Measurements from ENCODE around the gene SLC49A4.

SLC49A4 gene

DNA sequence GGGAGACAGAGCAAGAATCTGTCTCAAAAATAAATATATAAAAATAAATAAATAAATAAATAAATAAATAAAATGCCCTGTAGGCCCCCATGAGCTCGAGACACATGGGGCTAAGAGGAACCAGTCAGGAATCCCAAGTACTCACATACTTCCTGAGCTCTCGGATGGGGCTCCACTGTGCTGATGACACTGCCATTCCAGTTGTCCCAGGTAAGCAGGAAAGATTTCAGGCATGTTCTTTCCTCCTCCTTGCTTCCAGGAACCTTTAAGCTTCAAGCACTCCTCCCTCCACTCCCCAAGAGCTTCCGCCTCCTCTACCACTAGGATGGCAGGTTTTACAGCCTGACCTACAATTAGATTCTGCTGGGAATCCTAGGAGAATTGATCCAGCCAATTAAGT lies 113.4 kb downstream of the SLC49A4 start:
- DNase-seq (ENCODE audit: low read depth in 2 of 2), result no peak

DNA sequence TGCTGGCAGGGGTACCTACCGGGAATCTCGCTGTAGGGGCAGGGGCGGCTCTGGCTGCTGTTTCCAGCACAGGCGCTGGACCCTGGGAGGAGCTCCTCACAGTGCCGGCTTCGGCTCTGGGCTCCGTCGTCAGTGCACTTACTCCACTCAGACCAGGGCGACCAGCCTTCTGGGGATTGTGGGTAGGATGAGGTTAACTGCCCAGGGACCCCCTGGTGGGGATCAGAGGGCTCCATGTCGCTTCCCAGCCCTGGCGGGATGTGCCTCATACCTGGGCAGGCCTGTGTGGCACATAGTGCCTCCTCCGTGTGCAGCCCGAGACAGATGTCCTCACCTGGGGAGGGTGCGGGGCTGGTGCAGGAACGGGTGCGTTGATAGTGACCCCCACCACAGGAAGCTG lies 117.0 kb downstream of the SLC49A4 start:
- DNase-seq (ENCODE audit: low read depth in 2 of 2), result no peak

DNA sequence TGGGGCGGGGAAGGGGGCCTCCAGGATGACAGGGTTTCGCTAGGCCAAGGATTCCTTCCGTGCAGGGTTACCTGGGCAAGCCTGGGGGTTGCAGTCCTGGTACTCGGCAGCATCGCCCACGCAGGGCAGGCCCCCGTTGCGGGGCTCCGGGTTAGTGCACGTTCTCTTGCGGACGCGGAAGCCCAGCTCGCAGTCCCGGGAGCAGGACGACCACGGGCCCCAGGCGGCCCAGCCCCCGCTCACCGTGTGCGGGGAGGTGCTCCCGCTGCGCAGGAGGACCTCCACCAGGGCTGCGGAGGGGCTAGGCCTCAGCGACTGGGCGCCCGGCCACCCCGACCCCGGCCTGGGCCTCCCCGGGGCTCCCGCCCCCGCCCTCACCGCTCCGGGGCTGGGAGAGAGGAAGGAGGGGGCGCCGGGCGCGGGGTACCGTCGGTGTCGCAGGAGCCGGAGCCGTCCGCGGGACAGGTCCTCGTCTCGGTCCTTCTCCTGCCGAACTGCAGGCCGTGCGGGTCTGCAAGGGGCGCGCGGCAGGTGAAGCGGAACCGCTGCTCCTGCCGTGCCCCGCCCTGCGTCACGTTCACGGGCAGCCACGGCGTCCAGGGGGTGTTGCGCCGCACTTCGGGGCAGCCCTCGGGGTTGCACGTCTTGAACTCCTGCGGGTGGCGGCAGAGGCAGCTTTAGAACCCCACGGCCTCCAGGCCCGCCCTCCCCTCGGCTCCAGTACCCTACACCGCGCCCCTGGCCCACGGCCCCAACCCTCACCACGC lies 118.1 kb downstream of the SLC49A4 start:
- DNase-seq (ENCODE audit: low read depth in 2 of 2), result no peak

DNA sequence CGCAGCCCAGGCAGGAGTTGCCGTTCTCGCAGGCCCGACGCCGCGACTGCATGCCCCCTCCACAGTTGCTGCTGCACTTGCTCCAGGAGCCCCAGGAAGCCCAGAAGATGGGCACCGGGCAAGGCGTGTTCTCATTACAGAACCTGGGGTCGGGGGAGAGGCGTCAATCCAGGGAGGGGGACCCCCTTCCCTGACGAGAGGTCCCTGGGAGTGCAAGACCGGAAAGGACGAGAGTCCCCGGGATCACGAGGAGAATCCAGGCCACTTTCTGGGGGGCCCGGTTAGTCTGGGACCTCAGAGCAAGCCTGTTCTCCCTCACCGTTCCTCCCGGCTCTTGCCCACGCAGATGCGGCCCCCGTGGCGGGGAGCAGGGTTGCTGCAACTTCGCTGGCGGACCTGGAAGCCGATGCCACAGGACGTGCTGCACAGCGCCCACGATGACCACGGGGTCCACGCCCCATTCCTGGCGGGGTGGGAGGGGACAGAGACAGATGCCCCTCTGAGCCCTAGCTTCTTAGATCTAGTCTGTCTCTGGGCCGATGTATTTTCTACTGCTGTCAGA lies 118.8 kb downstream of the SLC49A4 start:
- DNase-seq (ENCODE audit: low read depth in 2 of 2), result no peak

DNA sequence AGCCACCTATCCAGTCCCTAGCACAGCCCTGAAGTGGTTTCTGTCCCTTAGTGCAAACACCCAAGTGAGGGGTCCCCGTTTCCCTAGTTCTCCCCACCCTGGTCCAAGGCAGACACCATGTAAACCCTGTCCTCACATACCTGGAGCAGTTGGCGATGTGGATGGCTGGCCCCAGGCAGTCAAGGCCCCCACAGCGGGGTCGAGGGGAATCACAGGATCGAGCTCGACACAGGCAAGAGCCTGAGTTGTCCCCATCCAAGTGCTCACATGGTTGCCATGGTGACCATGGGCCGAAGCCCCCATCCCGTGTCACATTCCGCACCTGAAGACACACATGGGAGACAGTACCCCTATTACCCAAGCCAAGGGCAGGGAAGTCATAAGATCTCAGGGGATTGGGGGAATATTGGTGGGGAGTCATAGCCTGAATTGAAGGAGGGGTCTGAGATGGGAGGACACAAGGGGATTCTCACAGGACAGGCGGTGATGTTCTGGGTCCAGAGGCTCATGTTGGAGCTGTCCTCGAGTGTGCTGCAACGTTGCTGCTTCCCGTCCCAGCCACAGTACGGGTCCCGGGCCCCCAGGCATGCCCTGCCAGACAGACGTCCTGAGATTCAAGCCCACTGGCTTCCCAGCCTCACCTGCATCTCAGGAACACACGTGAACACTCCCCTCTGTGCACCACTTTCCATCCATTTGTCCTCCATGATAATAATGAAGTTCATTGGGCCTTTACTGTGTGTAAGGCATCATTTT lies 120.6 kb downstream of the SLC49A4 start:
- no peak for DNase-seq (ENCODE audit: low read depth in 2 of 2)

DNA sequence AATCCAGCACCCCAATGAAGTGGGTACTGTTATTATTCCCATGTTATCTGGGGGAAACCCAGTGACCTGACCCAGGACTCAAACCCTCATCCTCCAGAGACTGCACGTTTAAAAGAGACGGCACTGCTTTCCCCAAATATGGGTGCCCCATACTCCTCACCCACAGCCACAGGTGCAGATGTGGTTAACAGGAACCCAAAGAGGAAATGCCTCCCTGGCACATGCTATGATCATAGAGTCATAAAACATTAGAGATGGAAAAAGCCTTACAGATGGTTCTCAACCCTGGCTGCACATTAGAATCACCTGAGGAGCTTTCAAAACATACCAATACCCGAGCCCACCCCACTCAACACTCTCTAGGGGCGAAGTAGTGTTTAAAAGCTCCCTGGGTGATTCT lies 121.2 kb downstream of the SLC49A4 start:
- DNase-seq (ENCODE audit: low read depth in 2 of 2), result no peak

DNA sequence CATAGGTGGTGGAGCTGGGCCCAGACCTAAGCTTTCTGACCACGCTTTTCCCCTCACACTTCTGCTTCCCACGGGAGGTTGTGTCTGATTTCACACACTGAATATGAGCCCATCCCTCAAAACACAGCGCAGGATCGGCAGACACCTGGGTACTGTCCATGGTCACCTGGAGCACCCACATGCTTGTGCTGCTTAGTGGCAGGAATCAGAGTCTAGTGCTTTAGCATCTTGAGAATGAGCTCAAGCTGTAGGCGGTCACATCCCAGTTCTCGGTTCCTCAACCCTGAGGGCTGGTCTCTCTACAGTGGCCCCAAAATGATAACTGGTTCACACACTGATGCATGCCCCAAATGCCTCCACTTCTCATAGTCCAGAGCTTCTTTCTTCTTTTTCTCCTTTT lies 121.7 kb downstream of the SLC49A4 start:
- no peak for DNase-seq (ENCODE audit: low read depth in 2 of 2)

DNA sequence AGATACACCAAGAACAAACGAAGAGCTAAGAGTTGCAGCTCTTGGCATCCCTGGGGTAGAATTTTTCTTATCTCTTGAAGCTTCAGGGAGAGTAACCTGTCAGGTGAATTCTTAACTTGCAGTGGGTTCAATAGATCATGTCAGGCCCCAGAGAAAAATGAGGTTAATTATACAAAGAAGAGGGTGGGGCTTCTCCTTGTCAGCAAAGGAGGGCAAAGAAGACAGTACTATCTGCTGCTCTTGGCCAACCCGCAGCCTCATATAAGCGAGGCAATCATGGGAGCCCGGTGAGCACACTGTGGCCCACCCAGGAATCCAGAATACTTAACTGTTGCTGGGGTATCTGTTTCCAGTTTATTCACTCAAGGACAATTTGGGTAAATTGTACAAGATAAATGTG lies 122.5 kb downstream of the SLC49A4 start:
- DNase-seq (ENCODE audit: low read depth in 2 of 2), result no peak

DNA sequence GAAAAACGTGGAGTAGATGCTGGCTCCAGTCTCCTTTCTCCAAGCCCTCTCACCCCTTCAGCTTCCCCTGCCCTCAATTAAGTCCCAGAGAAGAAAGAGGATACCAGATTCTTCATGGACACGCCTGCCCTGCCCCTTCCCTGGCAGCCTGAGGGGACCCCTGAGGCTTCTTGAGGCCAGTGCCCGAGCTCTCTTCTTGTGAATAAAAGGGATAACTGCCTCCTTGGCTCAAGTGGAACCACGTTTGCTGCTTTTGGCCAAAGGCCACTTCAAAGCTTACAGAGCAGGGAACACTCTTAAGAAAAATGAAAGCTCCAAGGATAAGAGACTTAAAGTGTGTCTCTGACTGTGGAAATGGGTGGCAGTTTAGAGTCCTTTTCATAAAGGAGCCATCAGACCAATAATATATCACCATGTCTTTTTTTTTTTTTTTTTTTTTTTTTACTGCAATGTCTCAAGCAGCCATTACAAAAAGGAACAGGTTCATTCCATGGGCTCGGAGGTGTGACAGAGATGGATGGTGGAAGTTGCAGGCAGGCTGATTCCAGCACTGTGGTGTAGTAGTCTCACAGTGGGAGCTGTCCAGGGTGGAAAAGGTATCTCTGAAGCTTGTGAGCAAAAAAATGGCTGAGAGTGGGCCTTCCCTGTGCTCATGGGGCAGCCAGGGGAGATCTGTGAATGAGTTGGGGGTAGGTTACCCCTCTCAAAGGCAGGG lies 123.9 kb downstream of the SLC49A4 start:
- no peak for DNase-seq (ENCODE audit: low read depth in 2 of 2)

DNA sequence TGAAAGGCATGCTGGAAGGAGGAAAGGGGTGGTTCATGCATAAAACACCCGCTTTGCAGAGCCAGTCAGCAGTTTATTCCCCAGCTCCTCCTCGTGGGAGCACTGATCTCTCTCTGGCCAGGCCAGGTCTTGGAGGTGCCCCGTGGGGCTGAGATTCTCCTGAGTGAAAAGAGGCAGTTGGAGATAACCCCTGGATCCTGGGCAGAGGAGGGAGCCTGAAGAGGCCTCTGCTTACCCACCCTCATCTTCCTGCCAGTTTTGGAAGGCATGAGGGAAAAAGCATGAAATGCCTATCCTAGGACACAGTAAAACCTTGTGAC lies 124.4 kb downstream of the SLC49A4 start:
- no peak for DNase-seq (ENCODE audit: low read depth in 2 of 2)

DNA sequence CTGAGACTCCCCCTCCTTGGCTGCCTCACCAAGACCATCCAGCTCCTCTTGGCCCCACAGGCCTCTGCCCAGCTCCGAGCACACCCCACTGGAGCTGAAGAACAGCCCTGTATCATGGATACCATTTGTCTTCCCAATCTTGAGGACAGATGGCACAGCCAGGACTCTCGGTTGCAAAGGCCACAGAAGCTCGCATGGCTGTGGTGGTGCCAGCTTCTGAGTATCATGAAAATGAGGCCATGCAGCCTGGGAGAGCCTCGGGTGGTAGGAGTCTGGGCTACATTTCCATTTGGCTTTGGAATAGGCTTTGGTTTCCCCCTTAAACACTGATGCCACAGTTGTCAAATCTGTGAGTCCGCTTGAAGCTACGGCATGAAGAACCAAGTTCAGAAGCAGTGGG lies 126.1 kb downstream of the SLC49A4 start:
- DNase-seq (ENCODE audit: low read depth in 2 of 2), result no peak

DNA sequence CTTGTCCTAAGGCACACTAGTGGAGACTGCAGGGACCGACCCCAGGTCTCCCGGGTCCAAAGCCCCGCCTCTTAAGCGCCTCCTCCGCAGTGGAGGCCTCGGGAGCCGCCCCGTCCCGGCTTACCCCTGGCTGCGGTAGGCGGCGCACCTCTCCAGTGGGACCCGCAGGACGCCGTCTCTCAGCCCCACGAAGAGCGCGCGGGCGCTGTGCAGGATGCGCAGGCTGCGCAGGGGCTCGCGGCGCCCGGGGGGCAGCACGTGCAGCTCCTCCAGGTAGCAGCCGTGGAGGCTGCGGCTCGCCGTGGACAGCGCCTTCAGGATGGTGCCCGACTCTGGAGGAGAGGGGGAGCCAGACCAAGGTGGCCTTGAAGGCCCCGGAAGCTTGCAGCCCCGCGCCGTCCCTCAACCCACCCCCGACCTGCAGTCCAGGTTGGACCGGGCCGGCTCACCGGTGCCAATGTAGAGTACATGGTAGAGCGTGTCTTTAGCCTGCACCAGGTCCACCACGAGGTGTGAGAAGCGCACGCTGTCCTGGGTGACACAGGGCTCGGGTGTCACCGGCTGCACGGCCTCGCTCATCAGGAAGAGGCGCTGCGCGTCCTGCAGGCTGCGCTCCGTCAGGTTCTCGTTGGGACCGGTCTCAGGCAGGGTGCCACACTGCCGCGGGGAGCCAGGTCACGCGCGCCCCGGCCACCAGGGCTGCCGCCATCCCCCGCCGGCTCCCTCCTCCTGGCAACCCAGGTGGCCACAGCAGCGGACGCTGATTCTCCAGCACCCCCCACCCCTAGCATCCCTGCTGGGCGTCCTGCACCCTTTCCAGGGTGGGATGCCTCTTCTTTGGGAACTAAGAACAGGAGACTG lies 127.2 kb downstream of the SLC49A4 start:
- DNase-seq (ENCODE audit: low read depth in 2 of 2), result peak; percentile 27 to 39

DNA sequence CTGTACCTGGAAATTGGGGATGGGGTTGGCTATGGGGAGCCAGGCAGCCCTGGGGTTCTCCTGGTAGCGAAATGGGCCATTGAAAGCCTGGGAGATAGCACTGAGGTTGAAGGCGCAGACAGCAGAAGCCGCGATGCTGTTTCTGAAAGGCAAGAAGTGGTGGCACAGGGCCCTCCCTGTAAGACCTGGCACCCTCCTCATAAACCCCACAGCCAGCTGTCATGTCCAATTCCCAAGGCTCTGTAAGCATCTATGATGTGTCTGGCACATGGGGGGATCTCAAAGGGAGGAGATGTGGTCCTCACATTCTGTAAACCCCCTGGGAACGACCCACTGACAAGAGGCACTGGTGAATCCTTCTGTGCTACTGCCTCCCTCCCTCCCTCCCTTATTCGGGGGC lies 128.7 kb downstream of the SLC49A4 start:
- no peak for DNase-seq (ENCODE audit: low read depth in 2 of 2)

DNA sequence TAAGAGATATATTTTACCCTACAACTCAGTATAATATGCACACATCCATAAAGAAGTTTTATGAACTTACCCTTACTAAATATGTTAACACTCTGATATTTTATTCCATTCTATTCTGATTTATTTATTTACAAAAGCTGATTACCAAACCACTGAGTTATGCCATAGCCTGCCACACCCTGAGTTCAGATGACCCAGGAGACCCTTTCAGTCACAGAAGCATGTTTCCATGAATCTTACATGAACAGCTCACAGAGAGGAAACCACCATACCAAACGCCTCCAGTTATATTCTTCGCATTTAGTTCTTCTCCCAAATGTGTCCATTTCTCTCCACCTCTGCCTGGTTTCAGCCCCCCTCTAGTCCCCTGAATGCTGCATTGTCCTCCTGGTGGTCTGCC lies 129.2 kb downstream of the SLC49A4 start:
- no peak for DNase-seq (ENCODE audit: low read depth in 2 of 2)

DNA sequence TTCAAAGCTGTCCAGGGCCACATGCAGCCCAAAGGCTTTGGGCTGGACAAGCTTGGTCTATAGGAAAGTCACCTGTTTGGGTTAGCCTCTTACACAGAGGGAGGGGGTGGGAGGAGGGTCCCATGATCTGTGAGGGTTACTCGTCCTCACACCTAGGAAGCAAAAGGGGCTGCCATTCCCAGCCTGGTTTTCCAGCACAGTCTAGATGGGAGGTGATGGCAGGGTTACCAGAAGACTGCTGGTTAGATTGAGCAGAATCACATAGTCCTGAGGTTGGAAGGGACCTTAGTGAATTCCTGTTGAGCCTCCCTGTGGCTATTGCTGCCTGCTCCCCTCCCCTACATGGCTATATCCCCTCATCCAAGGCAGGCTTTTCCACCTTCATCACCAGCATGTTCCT lies 130.9 kb downstream of the SLC49A4 start:
- no peak for DNase-seq (ENCODE audit: low read depth in 2 of 2)

DNA sequence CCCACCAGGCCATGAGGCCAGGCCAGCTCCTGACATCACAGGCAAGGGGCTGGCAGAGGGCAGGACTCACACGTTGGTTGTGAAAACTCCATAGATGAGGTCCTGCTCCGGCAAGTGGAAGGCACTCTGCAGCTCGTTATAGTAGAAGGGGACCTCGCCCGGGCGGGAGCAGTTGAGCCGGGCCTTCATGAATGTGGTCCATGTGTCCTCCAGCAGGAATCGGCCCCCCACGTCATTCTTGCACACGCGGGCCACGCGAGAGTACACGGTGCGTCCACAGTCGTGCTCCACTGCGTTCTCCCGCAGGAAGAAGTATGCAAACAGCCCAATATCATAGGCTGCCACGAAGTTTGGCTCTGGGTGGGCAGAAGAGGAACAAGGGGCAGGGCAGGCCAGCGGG lies 131.5 kb downstream of the SLC49A4 start:
- no peak for DNase-seq (ENCODE audit: low read depth in 2 of 2)

DNA sequence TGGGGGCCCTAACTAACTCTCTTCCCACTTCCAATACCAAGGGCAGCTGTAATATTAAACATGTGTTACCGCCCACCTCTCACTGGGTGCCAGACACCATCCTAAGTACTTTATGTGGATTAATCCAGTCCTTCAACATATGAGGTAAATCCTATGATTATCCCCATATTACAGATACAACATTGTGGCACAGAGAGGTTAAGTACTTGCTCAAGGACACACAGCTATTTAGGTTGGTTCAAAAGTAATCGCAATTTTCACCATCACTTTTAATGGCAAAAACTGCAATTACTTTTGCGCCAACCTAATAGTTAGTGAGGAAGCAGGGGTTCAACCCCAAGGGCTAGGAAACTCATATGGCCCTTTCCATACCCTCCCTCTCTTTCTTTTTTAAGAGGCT lies 131.9 kb downstream of the SLC49A4 start:
- no peak for DNase-seq (ENCODE audit: low read depth in 2 of 2)

DNA sequence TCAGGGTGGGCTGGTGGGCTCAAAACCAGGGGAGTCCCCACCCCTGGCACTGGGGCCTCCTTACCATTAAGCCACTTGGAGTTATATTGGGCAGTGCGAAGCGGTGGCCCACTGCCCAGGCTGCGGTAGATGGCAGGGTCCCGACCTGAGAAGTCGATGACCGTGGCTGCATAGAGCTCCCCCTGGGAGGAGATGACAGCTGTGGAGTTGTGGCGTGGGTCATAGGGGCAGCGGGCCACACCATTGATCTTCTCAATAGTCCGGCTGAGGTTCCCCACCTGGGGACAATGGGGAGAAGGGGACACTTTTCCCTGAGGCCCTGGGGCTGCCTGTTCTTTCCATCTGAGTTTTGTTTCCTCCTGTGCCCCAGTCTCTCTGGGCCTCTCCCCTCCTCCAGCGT lies 132.9 kb downstream of the SLC49A4 start:
- no peak for DNase-seq (ENCODE audit: low read depth in 2 of 2)

DNA sequence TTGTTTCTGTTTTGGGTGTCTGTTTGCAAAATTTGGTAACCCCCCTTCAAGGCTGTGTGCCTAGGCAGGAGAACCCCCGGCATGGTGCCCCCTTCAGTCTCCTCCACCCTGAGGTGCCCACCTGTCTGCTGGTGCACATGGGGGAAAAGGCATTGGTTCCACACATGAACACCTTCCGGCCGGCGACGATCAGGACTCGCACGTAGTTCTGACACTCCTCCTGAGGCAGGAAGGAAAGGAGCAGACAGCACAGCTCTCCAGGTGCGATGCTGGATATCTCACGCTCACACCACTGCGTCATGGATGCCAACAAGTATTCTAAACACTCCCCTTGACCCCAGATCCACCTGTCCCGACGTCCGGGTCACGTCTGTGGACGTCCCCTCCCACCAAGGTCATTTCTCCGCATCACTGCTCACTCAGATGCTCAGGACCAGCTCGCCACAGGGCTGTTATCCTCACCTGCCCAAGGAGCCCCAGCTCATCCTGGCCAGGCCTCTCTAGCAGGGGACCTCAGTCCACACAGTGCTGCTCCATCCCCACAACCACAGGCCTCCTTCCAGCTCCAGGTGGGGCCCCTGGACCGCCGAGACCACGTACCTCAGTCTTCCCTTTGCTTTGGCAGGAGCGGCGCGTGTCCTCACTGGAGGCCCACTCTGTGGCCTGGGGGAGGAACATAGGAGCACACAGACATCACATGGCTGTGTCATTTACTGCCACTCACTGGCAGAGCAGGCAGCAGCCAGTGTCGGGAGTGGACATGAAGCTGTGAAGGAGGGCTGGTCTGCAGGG lies 133.7 kb downstream of the SLC49A4 start:
- no peak for DNase-seq (ENCODE audit: low read depth in 2 of 2)

DNA sequence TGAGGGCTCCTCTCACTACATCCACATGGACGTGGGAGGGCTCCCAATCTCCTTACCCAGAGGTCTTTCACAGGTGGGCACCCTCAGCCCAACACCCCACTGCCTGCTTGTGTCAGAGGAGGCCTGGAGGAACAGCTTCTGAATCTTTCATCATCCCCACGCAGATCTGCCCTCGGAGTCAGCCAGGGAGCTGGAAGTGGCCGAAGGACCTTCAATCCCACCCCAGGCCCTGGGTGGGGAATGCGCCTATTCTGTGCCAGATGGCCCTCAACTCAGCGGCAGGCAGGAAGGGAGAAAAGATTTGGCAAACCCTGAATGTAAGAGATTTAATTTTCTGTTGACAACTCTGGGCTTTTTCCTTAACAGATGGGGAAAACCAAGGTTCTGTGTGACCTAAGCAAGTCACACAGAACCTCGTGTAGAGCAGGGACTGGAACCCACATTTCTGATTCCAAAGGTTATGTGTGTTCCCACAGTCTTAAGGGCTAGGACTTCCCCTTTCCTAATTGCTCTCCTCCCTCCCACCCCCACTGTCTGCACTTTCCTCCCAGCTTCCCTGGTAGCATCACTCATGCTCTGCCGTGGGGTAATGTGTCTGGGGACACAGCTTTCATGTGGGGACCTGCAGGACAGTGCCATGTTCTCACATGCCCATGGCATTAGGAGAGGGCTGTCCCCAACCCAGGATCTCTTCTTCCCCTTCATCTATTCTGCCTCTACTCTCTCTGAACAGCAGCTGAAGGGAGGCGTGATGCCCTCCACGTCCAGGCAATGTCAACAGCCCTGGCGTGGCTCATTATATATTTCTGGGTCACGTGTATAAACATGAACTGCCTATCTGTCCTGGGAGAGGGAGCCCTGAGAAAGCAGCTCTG lies 134.6 kb downstream of the SLC49A4 start:
- no peak for DNase-seq (ENCODE audit: low read depth in 2 of 2)

Data from stimulated activated CD8-positive, alpha-beta memory T cell treated with anti-CD3 and anti-CD28 coated beads, Interleukin-15, amount 100 ng/mL, for 48 hours (primary cell).